HG03025 (cell line): ENCODE results near the gene ACACA.

Experiments used
- ATAC-seq: cut with Tn5 transposase; IDR thresholded peaks from one replicate; pipeline ENCODE4 v1.9.1; 2021; ENCODE audit warnings: mild to moderate bottlenecking, moderate library complexity; ENCODE audit not compliant: unreplicated experiment, low FRiP score

The ACACA gene

GRCh38 chr17:37054894-37055293 is 351.7 kb downstream of the ACACA start:
- no peak for ATAC-seq

- ATAC-seq, result no peak
These were observed 354.2 kb downstream of the ACACA start for GRCh38 chr17:37052450-37052849.

DNA sequence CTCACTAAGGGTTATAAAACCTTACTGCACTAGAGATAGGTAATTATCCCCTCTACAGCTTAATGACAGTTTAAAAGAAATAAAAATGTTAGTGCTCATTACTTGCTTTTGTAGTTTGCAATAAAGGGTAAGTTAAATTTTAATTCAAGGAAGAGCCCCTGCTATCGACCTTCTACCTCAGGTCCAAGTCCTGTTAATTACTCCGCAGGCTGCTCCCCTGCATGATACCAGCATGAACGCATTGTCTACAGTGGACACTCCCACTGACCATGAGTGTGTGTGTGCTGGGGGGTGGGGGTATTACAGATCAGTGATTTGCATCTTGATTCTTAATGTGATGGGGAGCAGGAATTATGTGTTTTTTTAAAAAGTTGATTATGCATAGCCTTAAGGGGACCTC is 354.8 kb downstream of the ACACA start:
- ATAC-seq, result no peak

- ATAC-seq, result no peak
These were observed 355.3 kb downstream of the ACACA start for GRCh38 chr17:37051381-37051780.

DNA sequence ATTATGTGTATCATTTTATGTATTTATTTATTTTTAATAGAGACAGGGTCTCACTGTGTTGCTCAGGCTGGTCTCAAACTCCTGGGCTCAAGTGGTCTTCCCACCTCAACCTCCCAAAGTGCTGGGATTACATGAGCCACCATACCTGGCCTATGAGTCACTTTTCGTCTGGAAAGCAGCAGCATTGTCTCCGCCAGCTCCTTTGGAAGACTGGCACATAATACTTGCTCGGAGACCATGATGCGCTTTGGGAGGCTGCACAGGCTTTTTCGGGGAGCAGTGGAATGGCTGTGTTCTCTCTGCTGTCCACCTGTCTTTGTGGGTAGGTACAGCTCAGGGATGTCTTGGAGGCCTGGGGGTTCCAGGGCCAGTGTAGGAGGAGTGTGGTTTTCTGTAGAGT is 355.7 kb downstream of the ACACA start:
- ATAC-seq, result no peak

GRCh38 chr17:37048811-37049210 is 357.8 kb downstream of the ACACA start:
- ATAC-seq, result no peak

- no peak for ATAC-seq
These were observed 359.0 kb downstream of the ACACA start for GRCh38 chr17:37047631-37048104.

DNA sequence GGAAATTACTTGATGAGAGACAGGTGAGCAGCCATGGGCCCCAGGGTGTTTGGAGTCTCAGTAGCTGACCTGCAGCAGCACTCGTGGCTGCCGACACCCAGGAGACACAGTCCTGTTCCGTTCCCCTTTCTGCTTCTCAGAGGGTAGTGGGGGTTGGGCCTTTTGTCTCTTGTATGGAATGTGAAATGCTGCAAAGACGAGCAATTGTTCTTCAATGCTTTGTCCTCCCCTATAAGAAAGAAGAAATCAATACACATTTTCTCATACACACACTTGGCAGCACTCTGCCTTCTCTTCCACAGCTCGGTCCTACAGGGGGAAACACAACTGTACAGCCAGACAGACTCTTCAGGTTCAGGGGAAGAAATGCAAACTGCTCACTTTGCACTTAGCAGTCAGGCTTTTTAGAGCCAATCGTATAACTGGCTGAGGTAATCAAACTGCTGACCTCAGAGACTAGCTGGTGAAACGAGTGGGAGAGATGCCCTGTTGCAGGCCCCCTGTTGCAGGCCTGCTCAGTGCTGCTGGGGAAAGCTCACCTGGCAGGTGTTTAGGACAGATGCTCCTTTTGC is 361.2 kb downstream of the ACACA start:
- no peak for ATAC-seq

GRCh38 chr17:37043201-37043600 is 363.4 kb downstream of the ACACA start:
- no peak for ATAC-seq

DNA sequence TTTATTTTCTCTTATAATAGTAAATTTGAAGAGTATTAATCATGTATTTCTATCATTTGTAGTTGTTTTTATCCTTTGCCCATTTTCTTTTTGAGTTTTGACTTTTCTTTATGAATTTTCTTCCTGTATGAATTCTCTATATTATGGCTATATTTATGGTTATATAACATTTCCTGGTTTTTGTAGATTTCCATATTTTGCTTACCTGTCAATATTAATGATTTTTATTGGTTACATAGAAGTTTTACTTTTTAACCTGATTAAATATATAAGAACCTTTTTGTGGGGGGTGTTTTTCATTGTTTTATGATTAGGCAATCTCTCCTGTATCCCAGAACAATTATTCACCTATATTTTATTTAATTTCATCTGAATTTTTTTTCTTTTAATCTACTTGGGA is 364.7 kb downstream of the ACACA start:
- ATAC-seq, result no peak

DNA sequence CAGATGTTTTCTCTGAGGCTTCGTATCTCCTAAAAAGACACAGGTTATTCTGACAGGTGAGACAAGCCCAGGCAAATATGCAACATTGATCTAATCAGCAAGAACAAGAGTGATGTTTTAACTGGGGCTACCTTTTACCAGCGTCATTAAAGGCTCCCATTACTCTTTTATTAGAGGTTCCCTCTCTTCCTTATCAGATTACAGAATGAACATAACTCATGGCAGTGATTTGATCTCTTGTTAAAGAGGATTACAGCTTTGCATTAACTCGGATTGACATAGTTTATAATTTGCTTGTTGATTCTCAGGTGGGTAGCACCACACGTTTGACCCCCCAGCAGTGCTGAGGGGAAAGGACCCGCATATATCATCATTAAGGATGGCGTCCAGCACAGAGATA is 367.4 kb downstream of the ACACA start:
- ATAC-seq, result no peak

DNA sequence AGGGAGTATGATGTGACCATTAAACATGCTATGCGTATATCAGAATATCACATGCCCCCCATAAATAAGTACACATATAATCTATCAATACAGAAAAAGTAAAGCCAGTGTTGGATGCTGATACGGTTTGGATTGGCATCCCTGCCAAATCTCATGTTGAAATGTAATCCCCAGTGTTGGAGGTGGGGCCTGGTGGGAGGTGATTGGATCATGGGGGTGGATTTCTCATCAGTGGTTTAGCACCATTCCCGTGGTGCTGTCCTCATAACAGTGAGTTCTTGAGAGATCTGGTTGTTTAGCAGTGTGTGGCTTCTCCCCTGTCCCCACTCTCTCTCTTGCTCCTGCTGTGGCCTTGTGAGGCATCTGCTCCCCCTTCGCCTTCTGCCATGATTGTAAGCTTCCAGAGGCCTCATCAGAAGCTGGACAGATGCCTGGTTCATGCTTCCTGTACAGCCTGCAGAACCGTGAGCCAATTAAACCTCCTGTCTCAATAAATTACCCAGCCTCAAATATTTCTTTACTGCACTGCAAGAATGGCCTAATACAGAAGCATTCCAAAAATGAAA is 369.0 kb downstream of the ACACA start:
- no peak for ATAC-seq
